GM23338 (cell line): Measurements from ENCODE around the gene PNPLA5. TPM values are rescaled to one million over a fixed set of nuclear protein-coding genes. Genes with fewer than 3 reads are reported as not detected.

Experiments
- ATAC-seq: fragments of 200-7000 bp; cut with Tn5 transposase; 3 replicates; pipeline ENCODE4 v1.9.1; 2020
- DNase-seq: peaks from one replicate; pipeline ENCODE4 v3.0.0-alpha.2; 2015; ENCODE audit warnings: low spot score
- H2AFZ ChIP-seq: fragments of 200-600 bp; sonication (generic); 2 replicates; pipeline ENCODE4 v1.8.0; 2016; ENCODE audit warnings: antibody characterized with exemption, mild to moderate bottlenecking, moderate library complexity
- H3F3A ChIP-seq: fragments of 200-600 bp; sonication (generic); replicated peaks from 2 replicates; pipeline ENCODE4 v1.8.0; 2017; ENCODE audit warnings: antibody characterized with exemption, mixed run types, low read depth
- H3K27ac ChIP-seq: fragments of 200-600 bp; sonication (generic); 2 replicates; pipeline ENCODE4 v1.6.1; 2016; ENCODE audit warnings: low read depth
- H3K27me3 ChIP-seq: fragments of 200-600 bp; sonication (generic); 2 replicates; pipeline ENCODE4 v1.8.0; 2016; ENCODE audit warnings: mild to moderate bottlenecking, mixed run types, moderate library complexity; ENCODE audit not compliant: insufficient read depth
- H3K36me3 ChIP-seq: fragments of 200-600 bp; sonication (generic); 2 replicates; pipeline ENCODE4 v1.8.0; 2016; ENCODE audit warnings: mild to moderate bottlenecking; ENCODE audit not compliant: insufficient read depth
- H3K4me1 ChIP-seq: fragments of 200-600 bp; sonication (generic); 2 replicates; pipeline ENCODE4 v1.8.0; 2016; ENCODE audit warnings: mild to moderate bottlenecking, moderate library complexity; ENCODE audit not compliant: insufficient read depth
- H3K4me2 ChIP-seq: fragments of 200-600 bp; sonication (generic); 2 replicates; pipeline ENCODE4 v1.7.1; 2017; ENCODE audit warnings: mixed run types
- H3K4me3 ChIP-seq: fragments of 200-600 bp; sonication (generic); 2 replicates; pipeline ENCODE4 v1.6.1; 2016; ENCODE audit warnings: mixed run types
- H3K79me2 ChIP-seq: fragments of 200-600 bp; sonication (generic); replicated peaks from 2 replicates; pipeline ENCODE4 v1.8.0; 2017; ENCODE audit warnings: mild to moderate bottlenecking; ENCODE audit not compliant: insufficient read depth
- H3K9me2 ChIP-seq: fragments of 200-600 bp; sonication (generic); 2 replicates; pipeline ENCODE4 v1.8.0; 2017; ENCODE audit not compliant: insufficient read depth
- H4K20me1 ChIP-seq: fragments of 200-600 bp; sonication (generic); replicated peaks from 2 replicates; pipeline ENCODE4 v1.8.0; 2017; ENCODE audit warnings: mild to moderate bottlenecking; ENCODE audit not compliant: insufficient read depth
- H3K27ac Mint-ChIP-seq: 2 replicates; pipeline ENCODE4 v1.8.0; 2020; ENCODE audit warnings: inconsistent platforms, mild to moderate bottlenecking, moderate library complexity, mixed read lengths
- H3K27me3 Mint-ChIP-seq: 3 replicates; pipeline ENCODE4 v1.8.0; 2022; ENCODE audit warnings: low read depth, mild to moderate bottlenecking, moderate library complexity, mixed read lengths, inconsistent platforms; ENCODE audit not compliant: insufficient read depth, poor library complexity
- H3K36me3 Mint-ChIP-seq: 3 replicates; pipeline ENCODE4 v1.8.0; 2021; ENCODE audit warnings: low read depth, mild to moderate bottlenecking, inconsistent platforms, moderate library complexity, mixed read lengths
- H3K4me1 Mint-ChIP-seq: 3 replicates; pipeline ENCODE4 v1.8.0; 2020; ENCODE audit warnings: mild to moderate bottlenecking, inconsistent platforms, mixed read lengths
- H3K4me3 Mint-ChIP-seq: 3 replicates; pipeline ENCODE4 v1.8.0; 2021; ENCODE audit warnings: moderate library complexity, mild to moderate bottlenecking, inconsistent platforms, mixed read lengths
- H3K9me3 Mint-ChIP-seq: 3 replicates; pipeline ENCODE4 v1.8.0; 2020; ENCODE audit warnings: moderate library complexity, mild to moderate bottlenecking, inconsistent platforms, mixed read lengths
- CREB1 ChIP-seq: fragments of 250-450 bp; sonication (Bioruptor Pico); IDR thresholded peaks from 2 replicates; pipeline ENCODE4 v1.5.0; 2020; ENCODE audit warnings: low read depth, mild to moderate bottlenecking, moderate library complexity
- CTCF ChIP-seq, 2 experiments: fragments of 200-600 bp in 1 of 2; sonication (generic) in 1 of 2; conservative IDR thresholded peaks; 2 replicates each; pipeline versions ENCODE4 v1.5.1 to v1.6.1; 2016 to 2017; ENCODE audit warnings: antibody characterized with exemption in 2 of 2, low read depth in 2 of 2, mild to moderate bottlenecking in 2 of 2, moderate library complexity in 1 of 2
- ETS1 ChIP-seq: IDR thresholded peaks from 2 replicates; pipeline ENCODE4 v1.6.1; 2016; ENCODE audit warnings: antibody characterized with exemption
- EZH2 ChIP-seq: fragments of 200-600 bp; sonication (generic); IDR thresholded peaks from one replicate; pipeline ENCODE4 v1.8.0; 2017; ENCODE audit warnings: antibody characterized with exemption, mild to moderate bottlenecking, low read depth; ENCODE audit not compliant: unreplicated experiment
- EZH2phosphoT487 ChIP-seq: fragments of 200-600 bp; sonication (generic); IDR thresholded peaks from one replicate; pipeline ENCODE4 v1.8.1; 2018; ENCODE audit warnings: antibody characterized with exemption; ENCODE audit not compliant: unreplicated experiment
- JUNB ChIP-seq: IDR thresholded peaks from one replicate; pipeline ENCODE4 v1.6.1; 2016; ENCODE audit warnings: antibody characterized with exemption; ENCODE audit not compliant: unreplicated experiment
- NANOG ChIP-seq: IDR thresholded peaks from 2 replicates; pipeline ENCODE4 v1.6.1; 2016; ENCODE audit warnings: antibody characterized with exemption, borderline replicate concordance
- POLR2AphosphoS5 ChIP-seq: IDR thresholded peaks from 2 replicates; pipeline ENCODE4 v1.6.1; 2016; ENCODE audit warnings: antibody characterized with exemption, low read depth
- REST ChIP-seq: IDR thresholded peaks from one replicate; pipeline ENCODE4 v1.6.1; 2018; ENCODE audit warnings: antibody characterized with exemption; ENCODE audit not compliant: unreplicated experiment
- STAT1 ChIP-seq: IDR thresholded peaks from one replicate; pipeline ENCODE4 v1.6.1; 2016; ENCODE audit warnings: antibody characterized with exemption; ENCODE audit not compliant: unreplicated experiment
- ZNF114 ChIP-seq: fragments of 250-450 bp; sonication (Bioruptor Pico); IDR thresholded peaks from 2 replicates; pipeline ENCODE4 v1.5.0; 2020; ENCODE audit warnings: mild to moderate bottlenecking, moderate library complexity
- ZNF331 ChIP-seq: fragments of 250-450 bp; sonication (Bioruptor Pico); IDR thresholded peaks from 2 replicates; pipeline ENCODE4 v1.5.0; 2020; ENCODE audit warnings: low read depth, mild to moderate bottlenecking, moderate library complexity
- ZNF462 ChIP-seq: fragments of 250-450 bp; sonication (Bioruptor Pico); IDR thresholded peaks from 2 replicates; pipeline ENCODE4 v1.5.0; 2020; ENCODE audit warnings: mild to moderate bottlenecking, moderate library complexity
- polyA plus RNA-seq: library from polyadenylated mRNA; unstranded; fragments of >200 nt; fragmentation: Nextera tagmentation; extraction: Ambion mirVana; gene quantifications from 2 replicates; pipeline ENCODE4 v1.2.1, GENCODE V29; 2016
- total RNA-seq: library from RNA; depleted of rRNA; stranded (reverse); fragments of >200 nt; shearing (Covaris generic); gene quantifications from 2 replicates; pipeline ENCODE4 v1.2.3, GENCODE V29; 2014

Gene PNPLA5
- total and polyA plus RNA-seq, 2 experiments from 2014 or later, result 2.3 to 6.8 TPM

- Histone ChIP-seq H3K4me2 (no peak overlapping the region), H3K27me3 (no peaks in the 10 kb centered on the region), H4K20me1 (no peaks in the 10 kb centered on the region; the same call in none of the 2 replicates), H2AFZ (no peak overlapping the region), H3K36me3 (no peaks in the 10 kb centered on the region; the same call in 1 of the 2 replicates), H3K27ac (no peak overlapping the region), H3K4me1 (peaks cover 14% of the 10 kb centered on the region), H3F3A (no peaks in the 10 kb centered on the region), H3K9me2 (no peaks in the 10 kb centered on the region), H3K79me2 (peaks cover 78% of the 10 kb centered on the region), H3K4me3 (no peak overlapping the region)
- DNase-seq, result no peak
- ATAC-seq, result no peak
- no peak for TF ChIP-seq ETS1
- TF ChIP-seq POLR2AphosphoS5, result no peak
- no peak for TF ChIP-seq CTCF (conservative IDR thresholded peaks at IDR 0.05; ENCODE audit: low read depth in 2 of 2)
- no peak for TF ChIP-seq NANOG
- no peak for TF ChIP-seq ZNF114 (CRISPR knock-in tag)
- no peak for TF ChIP-seq JUNB
- no peak for TF ChIP-seq ZNF462
- TF ChIP-seq STAT1, result no peak
- no peak for TF ChIP-seq REST
- no peak for TF ChIP-seq EZH2phosphoT487
- TF ChIP-seq ZNF331 (CRISPR knock-in tag), result no peak
- no peak for TF ChIP-seq CREB1 (CRISPR knock-in tag)
- TF ChIP-seq EZH2, result no peak
- Mint-ChIP-seq H3K9me3 (peaks cover 14% of the 10 kb centered on the region), H3K27ac (no peak overlapping the region), H3K36me3 (peaks cover 25% of the 10 kb centered on the region), H3K4me1 (peaks cover 34% of the 10 kb centered on the region), H3K27me3 (peaks cover 11% of the 10 kb centered on the region), H3K4me3 (no peak overlapping the region)
Observed at GRCh38 chr22:43854786-43855271, 37.0 kb downstream of the PNPLA5 start.
